HG02938 (cell line): ENCODE measurements around the gene TMEM33.
"Not testable (repeated sequence)": the region's sequence is repeated elsewhere in the genome, so short reads cannot be mapped to it uniquely, and the experiment has no call there.

ENCODE experiments used
- ATAC-seq: cut with Tn5 transposase; IDR thresholded peaks from one replicate; pipeline ENCODE4 v1.9.1; 2021; ENCODE audit warnings: mild to moderate bottlenecking, moderate library complexity; ENCODE audit not compliant: unreplicated experiment

TMEM33 gene

GRCh38 chr4:41934901-41935651 lies at the start of gene TMEM33:
TMEM33 (plus strand) TSS chr4:41935429; CDS start chr4:41935485, 56 bp downstream.
- peak; percentile 83 for ATAC-seq

GRCh38 chr4:41885456-41885855 lies 49.8 kb upstream of the TMEM33 start:
- no peak for ATAC-seq

- no peak for ATAC-seq
Observed at GRCh38 chr4:41887277-41887676, 48.0 kb upstream of the TMEM33 start.

- ATAC-seq: no peak
Observed at GRCh38 chr4:41887821-41888686, 47.2 kb upstream of the TMEM33 start.

- no peak for ATAC-seq
Observed at GRCh38 chr4:41888687-41889074, 46.5 kb upstream of the TMEM33 start.

- ATAC-seq: no peak
Observed at GRCh38 chr4:41889317-41889716, 45.9 kb upstream of the TMEM33 start.

- no peak for ATAC-seq
Observed at GRCh38 chr4:41890085-41890484, 45.1 kb upstream of the TMEM33 start.

GRCh38 chr4:41896648-41897047 lies 38.6 kb upstream of the TMEM33 start:
- ATAC-seq: no peak

GRCh38 chr4:41897698-41898097 lies 37.5 kb upstream of the TMEM33 start:
- no peak for ATAC-seq

- ATAC-seq: not testable (repeated sequence)
Observed at GRCh38 chr4:41909136-41909535, 26.1 kb upstream of the TMEM33 start.

GRCh38 chr4:41912546-41912945 lies 22.7 kb upstream of the TMEM33 start:
- no peak for ATAC-seq

- ATAC-seq: no peak
Observed at GRCh38 chr4:41913509-41913908, 21.7 kb upstream of the TMEM33 start.

- ATAC-seq: no peak
Observed at GRCh38 chr4:41918278-41918677, 17.0 kb upstream of the TMEM33 start.

GRCh38 chr4:41920416-41920815 lies 14.8 kb upstream of the TMEM33 start:
- not testable (repeated sequence) for ATAC-seq

GRCh38 chr4:41921476-41921875 lies 13.8 kb upstream of the TMEM33 start:
- ATAC-seq: no peak

GRCh38 chr4:41927796-41928499 lies 7.3 kb upstream of the TMEM33 start:
- ATAC-seq: no peak

- no peak for ATAC-seq
Observed at GRCh38 chr4:41930139-41930831, 4.9 kb upstream of the TMEM33 start.

GRCh38 chr4:41932988-41933387 lies 2.2 kb upstream of the TMEM33 start:
- ATAC-seq: no peak

GRCh38 chr4:41933997-41934503 lies 1.2 kb upstream of the TMEM33 start:
- no peak for ATAC-seq

- ATAC-seq: no peak
Observed at GRCh38 chr4:41934514-41934900, 722 bp upstream of the TMEM33 start.

GRCh38 chr4:41935652-41936021 lies 408 bp downstream of the TMEM33 start:
- peak; percentile 31 for ATAC-seq
